BLaER1 treated with 17β-estradiol and CSF1 and Interleukin-3, amounts not matched to agents 10 nM and 100 nM (cell line): ENCODE results near the gene AQP2.
A peak's percentile ranks its signal among the peaks of the same experiment; 100 is the strongest.

ENCODE experiments used
- H3K27ac ChIP-seq, 11 experiments: shearing (Covaris generic); formaldehyde crosslinking; 2 replicates each; pipeline ENCODE4 v1.8.1; 2022
- H3K27me3 ChIP-seq, 11 experiments: shearing (Covaris generic); formaldehyde crosslinking; 2 replicates each; pipeline ENCODE4 v1.8.1; 2022
- H3K36me3 ChIP-seq, 11 experiments: shearing (Covaris generic); formaldehyde crosslinking; 2 replicates each; pipeline ENCODE4 v1.8.1; 2022
- H3K4me1 ChIP-seq, 10 experiments: shearing (Covaris generic); formaldehyde crosslinking; 2 replicates each; pipeline ENCODE4 v1.8.1; 2022
- H3K4me2 ChIP-seq, 11 experiments: shearing (Covaris generic); formaldehyde crosslinking; 2 replicates each; pipeline ENCODE4 v1.8.1; 2022
- H3K4me3 ChIP-seq, 10 experiments: shearing (Covaris generic); formaldehyde crosslinking; 2 replicates each; pipeline ENCODE4 v1.8.1; 2022
- H3K9ac ChIP-seq, 11 experiments: shearing (Covaris generic); formaldehyde crosslinking; 2 replicates each; pipeline ENCODE4 v1.8.1; 2022
- H3K9me3 ChIP-seq, 11 experiments: shearing (Covaris generic); formaldehyde crosslinking; replicated peaks in 1 of 11; 2 replicates each; pipeline ENCODE4 v1.8.1; 2022
- H4K20me1 ChIP-seq, 11 experiments: shearing (Covaris generic); formaldehyde crosslinking; 2 replicates each; pipeline ENCODE4 v1.8.1; 2022
- Cebpa-rat ChIP-seq, 11 experiments: shearing (Covaris generic); IDR thresholded peaks; 2 replicates each; pipeline ENCODE4 v1.8.1; 2022

AQP2 gene

DNA sequence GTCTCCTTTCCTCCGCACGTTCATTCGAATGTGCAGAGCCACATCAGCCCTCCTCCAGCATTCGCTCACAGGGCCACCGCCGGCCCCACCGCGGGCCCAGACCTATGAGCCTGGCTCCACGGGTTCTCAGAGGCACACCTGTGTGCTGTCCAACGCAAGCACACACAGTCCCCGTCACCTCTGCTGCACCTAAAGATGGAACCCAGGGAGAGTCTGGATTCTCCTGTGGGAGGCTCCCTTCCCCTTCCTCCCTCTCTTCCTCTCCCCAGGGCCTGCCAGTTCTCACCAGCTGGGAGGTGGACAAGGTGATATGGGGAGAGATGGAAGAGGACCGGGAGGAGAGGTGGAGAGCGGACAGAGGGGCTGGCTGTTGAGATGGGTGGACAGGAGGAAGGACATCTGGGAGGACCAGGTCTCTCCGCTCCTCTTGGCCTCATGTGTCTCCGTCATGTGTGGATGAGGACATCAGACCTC, 17.3 kb downstream of the AQP2 start:
- no peak overlapping the region for H3K27ac ChIP-seq
- peaks cover 27 to 50% (median 39%) of the 10 kb centered on the region in 10 experiments for H3K4me1 ChIP-seq
- H3K9ac ChIP-seq: 0 out of 22 replicates have a peak overlapping the region, but pooled peaks of 1 of the 11 experiments have one; percentile 9
- H3K4me3 ChIP-seq: peak overlapping the region in 5 of 10 experiments; percentile 38 to 63 (median 46); a peak in 6 of 20 replicates
- H4K20me1 ChIP-seq: peaks cover 0 to 10% (median 0%) of the 10 kb centered on the region in 11 experiments; a peak in 4 of 22 replicates
- TF ChIP-seq Cebpa-rat (IDR thresholded peaks at IDR 0.05): no peak
- H3K4me2 ChIP-seq: peak overlapping the region; percentile 80 to 99 (median 83)
- no peaks in the 10 kb centered on the region for H3K9me3 ChIP-seq
- peaks cover 27 to 53% (median 40%) of the 10 kb centered on the region in 11 experiments for H3K27me3 ChIP-seq
- H3K36me3 ChIP-seq: no peaks in the 10 kb centered on the region

DNA sequence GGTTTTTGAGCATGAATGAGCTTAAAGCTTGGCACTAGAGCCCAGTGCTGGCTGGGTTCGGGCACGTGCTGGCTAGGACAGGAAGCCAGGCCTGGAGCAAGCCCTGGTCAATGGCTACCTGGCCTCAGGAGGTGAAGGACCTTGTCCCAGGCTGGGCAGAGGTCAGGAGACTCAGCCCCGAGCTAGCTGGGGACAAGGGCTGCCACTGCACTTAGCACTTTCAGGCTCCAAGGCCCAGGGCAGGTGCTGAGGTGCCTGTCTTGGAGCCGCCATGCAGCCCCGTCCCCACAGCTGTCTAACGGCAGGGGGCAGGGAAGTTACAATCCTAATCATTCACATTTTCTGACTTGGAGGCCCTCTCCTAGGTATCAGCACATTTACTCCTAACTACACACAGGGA, 17.9 kb downstream of the AQP2 start:
- peaks cover 21 to 46% (median 33%) of the 10 kb centered on the region in 11 experiments for H3K27me3 ChIP-seq
- H3K36me3 ChIP-seq: no peaks in the 10 kb centered on the region
- no peak overlapping the region for H3K9ac ChIP-seq
- H3K4me2 ChIP-seq: peak overlapping the region in 2 of 11 experiments; percentile 66 to 69; a peak in 2 of 22 replicates
- peaks cover 0 to 7% (median 0%) of the 10 kb centered on the region in 11 experiments; a peak in 4 of 22 replicates for H4K20me1 ChIP-seq
- H3K4me3 ChIP-seq: no peak overlapping the region
- H3K9me3 ChIP-seq: no peaks in the 10 kb centered on the region
- TF ChIP-seq Cebpa-rat (IDR thresholded peaks at IDR 0.05): no peak
- no peak overlapping the region for H3K27ac ChIP-seq
- H3K4me1 ChIP-seq: peaks cover 30 to 56% (median 41%) of the 10 kb centered on the region in 10 experiments

DNA sequence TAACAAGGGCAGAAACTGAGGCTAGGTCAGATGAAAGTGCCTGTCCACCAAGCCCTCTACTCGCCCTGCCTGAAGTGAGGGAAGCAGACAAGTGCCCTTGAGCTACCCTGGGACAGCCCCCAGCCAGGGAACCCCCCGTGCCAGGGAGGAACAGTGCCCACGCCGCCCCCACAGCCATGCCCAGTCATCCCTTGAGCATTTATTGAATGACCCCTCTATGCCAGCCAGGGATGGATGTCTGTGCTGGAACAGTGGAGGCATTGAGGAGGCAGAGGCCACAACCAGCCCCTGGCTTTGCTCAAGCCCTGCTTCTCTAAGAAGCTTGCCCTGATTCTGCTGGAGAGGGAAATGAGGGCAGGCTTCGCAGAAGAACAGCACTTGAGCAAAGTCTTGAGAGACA, 18.5 kb downstream of the AQP2 start:
- peaks cover 0 to 1% (median 0%) of the 10 kb centered on the region in 11 experiments; a peak in 3 of 22 replicates for H4K20me1 ChIP-seq
- peaks cover 15 to 41% (median 28%) of the 10 kb centered on the region in 11 experiments for H3K27me3 ChIP-seq
- H3K9me3 ChIP-seq: no peaks in the 10 kb centered on the region
- no peaks in the 10 kb centered on the region for H3K36me3 ChIP-seq
- no peak overlapping the region; a peak in 1 of 22 replicates for H3K9ac ChIP-seq
- peak overlapping the region in 10 of 11 experiments; percentile 21 to 72 (median 54); a peak in 19 of 22 replicates for H3K4me2 ChIP-seq
- no peak overlapping the region for H3K27ac ChIP-seq
- no peak for TF ChIP-seq Cebpa-rat (IDR thresholded peaks at IDR 0.05)
- no peak overlapping the region for H3K4me3 ChIP-seq
- H3K4me1 ChIP-seq: peaks cover 32 to 59% (median 41%) of the 10 kb centered on the region in 10 experiments

DNA sequence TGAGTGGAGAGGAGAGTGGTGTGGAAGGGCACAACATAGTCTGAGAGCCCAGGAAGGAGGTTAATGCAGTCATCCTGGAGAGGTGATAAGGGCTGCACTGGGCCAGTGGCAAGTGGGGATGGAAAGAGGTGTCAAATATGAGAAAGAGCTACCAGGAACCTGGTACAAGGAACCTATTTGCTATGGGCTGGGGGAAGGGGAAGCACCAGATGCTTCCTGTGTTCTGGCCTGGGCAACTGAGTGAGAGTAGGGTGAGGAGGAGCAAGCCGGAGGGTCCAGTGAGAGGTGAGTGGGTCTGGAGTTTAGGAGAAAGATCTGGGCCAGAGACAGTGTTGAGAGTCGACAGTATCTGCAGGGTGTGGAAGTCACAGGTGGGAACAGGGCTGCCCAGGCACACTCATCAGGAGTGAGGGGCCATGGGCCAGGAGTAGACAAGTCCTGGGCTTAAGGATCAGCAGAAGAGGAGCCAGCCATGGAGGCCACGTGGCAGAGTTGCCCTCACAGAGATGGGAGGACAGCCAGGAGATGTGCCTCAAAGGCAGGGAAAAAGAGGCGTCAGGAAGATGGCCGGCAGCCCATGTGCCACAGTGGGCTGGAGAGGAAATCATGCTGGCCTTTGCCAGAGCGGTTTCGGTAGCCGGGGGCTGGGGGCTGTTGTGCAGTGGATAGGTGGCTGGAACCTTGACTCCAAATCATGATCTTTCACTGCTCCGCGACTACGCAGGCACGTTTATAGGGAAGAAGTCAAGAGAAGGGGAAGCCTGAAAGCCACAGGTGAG, 19.3 kb downstream of the AQP2 start:
- Histone ChIP-seq H3K9me3 (no peaks in the 10 kb centered on the region), H3K27ac (no peak overlapping the region), H3K9ac (no peak overlapping the region), H3K4me3 (no peak overlapping the region), H3K4me1 (peaks cover 24 to 62% (median 43%) of the 10 kb centered on the region in 10 experiments), H3K36me3 (no peaks in the 10 kb centered on the region), H3K27me3 (peaks cover 7 to 33% (median 20%) of the 10 kb centered on the region in 11 experiments; a peak in 21 of 22 replicates), H4K20me1 (no peaks in the 10 kb centered on the region; a peak in 2 of 22 replicates), H3K4me2 (peak overlapping the region; percentile 16 to 72 (median 52))
- TF ChIP-seq Cebpa-rat (IDR thresholded peaks at IDR 0.05): no peak

DNA sequence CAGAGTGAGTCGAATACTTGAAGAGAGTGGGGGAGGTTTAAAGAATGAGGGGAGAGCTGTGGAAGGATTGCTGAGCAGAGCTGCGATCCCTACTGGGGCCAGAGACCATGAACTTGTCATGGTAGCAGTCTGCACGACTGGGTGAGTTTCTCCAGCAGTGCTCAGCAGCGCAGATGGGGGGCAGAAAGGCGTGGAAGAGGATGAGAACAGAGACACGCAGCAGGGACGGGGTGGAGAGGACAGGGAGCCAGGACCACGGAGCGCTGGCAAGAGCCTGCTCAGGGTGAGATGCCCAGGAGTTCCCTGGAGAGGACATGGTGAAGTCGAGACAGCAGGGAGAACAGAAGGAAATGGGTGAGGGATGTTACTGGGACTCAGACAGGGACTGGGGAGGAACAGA, 20.1 kb downstream of the AQP2 start:
- H3K27me3 ChIP-seq: peaks cover 2 to 24% (median 12%) of the 10 kb centered on the region in 11 experiments; a peak in 17 of 22 replicates

DNA sequence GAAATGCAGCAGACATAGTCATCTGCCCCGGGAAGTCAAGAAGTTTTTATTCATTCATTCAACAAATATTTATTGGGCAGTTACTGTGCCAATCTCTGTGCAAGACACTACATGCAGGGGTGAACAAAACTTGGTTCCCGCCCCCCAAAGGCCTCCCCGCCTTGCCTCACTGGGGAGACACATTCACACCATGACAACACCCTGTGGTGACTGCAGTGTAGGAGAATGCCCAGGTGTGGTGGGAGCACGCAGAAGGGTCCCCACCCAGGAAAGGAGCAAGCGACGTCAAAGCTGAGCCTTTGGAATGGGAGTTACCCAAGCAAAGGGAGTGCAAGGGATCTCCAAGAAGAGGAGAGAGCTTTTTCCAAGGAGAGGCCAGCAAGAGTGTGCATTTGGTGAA, 20.6 kb downstream of the AQP2 start:
- Histone ChIP-seq H4K20me1 (no peaks in the 10 kb centered on the region; a peak in 2 of 22 replicates), H3K36me3 (no peaks in the 10 kb centered on the region), H3K4me2 (no peak overlapping the region), H3K9ac (no peak overlapping the region), H3K4me3 (no peak overlapping the region), H3K4me1 (peaks cover 24 to 73% (median 51%) of the 10 kb centered on the region in 10 experiments), H3K27me3 (peaks cover 0 to 20% (median 7%) of the 10 kb centered on the region in 11 experiments; a peak in 12 of 22 replicates), H3K27ac (no peak overlapping the region), H3K9me3 (no peaks in the 10 kb centered on the region)
- no peak for TF ChIP-seq Cebpa-rat (IDR thresholded peaks at IDR 0.05)

More for the DNA sequence above, 20.1 kb downstream of the AQP2 start:
- Histone ChIP-seq H3K27ac (no peak overlapping the region), H3K4me2 (no peak overlapping the region), H3K9me3 (no peaks in the 10 kb centered on the region), H3K36me3 (no peaks in the 10 kb centered on the region), H3K4me1 (peaks cover 24 to 69% (median 49%) of the 10 kb centered on the region in 10 experiments), H3K4me3 (no peak overlapping the region), H3K9ac (no peak overlapping the region), H4K20me1 (no peaks in the 10 kb centered on the region; a peak in 2 of 22 replicates)
- no peak for TF ChIP-seq Cebpa-rat (IDR thresholded peaks at IDR 0.05)

DNA sequence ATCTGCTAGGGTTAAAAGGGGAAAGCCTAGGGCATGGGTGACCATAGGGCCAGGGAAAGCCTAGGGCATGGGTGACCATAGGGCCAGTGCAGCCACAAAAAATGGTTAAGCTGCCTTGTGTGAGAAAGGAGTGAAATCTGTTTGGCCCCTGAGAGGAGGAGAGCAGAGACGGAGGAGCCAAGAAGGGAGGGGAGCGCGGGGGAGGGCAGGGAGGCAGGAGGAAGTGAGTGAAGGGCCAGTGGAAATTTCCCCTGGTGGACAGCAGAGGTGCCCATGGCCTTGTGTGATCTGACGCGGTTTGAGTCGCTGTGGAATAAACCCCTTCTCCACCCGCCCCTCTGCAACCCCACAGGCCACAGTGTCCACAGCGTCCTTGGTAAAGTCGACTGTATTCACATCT, 21.6 kb downstream of the AQP2 start:
- Histone ChIP-seq H3K27me3 (peaks cover 0 to 12% (median 4%) of the 10 kb centered on the region in 11 experiments; a peak in 7 of 22 replicates), H4K20me1 (no peaks in the 10 kb centered on the region; a peak in 2 of 22 replicates), H3K4me3 (no peak overlapping the region), H3K27ac (no peak overlapping the region), H3K4me1 (peaks cover 22 to 82% (median 52%) of the 10 kb centered on the region in 10 experiments), H3K4me2 (peak overlapping the region in 9 of 11 experiments; percentile 4 to 40 (median 23); a peak in 7 of 22 replicates), H3K9ac (no peak overlapping the region), H3K36me3 (no peaks in the 10 kb centered on the region), H3K9me3 (no peaks in the 10 kb centered on the region)
- no peak for TF ChIP-seq Cebpa-rat (IDR thresholded peaks at IDR 0.05)

DNA sequence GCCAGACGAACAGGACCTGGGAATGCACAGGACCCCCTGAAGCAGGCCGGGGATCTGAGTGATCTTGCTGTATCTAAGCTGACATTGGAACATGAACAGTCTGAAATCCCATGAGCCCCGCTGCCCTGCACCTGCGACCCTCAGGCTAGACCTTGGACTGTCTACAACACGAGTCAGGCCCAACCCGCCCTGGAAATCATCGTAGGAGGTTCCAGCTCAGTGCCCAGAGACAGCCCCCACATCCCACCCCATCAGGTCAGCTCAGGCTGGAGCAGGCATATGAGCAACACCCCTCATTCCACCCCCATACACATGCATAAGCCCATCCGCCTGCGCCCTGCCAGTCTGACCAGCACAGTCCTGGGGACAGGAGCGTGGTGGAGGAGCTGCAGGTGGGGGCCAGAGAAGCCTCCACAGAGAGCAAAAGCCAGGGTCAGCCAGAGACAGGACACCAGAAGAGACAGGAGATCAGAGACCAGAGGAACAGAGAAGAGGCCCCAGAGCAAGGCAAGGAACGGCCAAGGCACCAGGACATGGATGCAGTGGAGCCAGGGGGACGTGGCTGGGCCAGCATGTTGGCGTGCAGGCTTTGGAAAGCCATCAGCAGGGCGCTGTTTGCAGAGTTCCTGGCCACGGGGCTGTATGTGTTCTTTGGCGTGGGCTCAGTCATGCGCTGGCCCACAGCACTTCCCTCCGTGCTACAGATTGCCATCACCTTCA, 22.3 kb downstream of the AQP2 start, which contains the start of gene AQP6:
Gene AQP6, plus strand, starts transcription at position 307 of the 720 bp plus-strand sequence. Its CDS starts 227 bp downstream, at position 534.
- Histone ChIP-seq H3K4me1 (peaks cover 16 to 77% (median 45%) of the 10 kb centered on the region in 10 experiments), H3K27me3 (peaks cover 0 to 11% (median 3%) of the 10 kb centered on the region in 11 experiments; a peak in 5 of 22 replicates), H3K9me3 (no peaks in the 10 kb centered on the region), H4K20me1 (no peaks in the 10 kb centered on the region; a peak in 2 of 22 replicates), H3K4me3 (no peak within 1 kb of the TSS), H3K36me3 (no peaks in the 10 kb centered on the region), H3K4me2 (peak within 1 kb of the TSS in 9 of 11 experiments; percentile 4 to 86 (median 28); a peak in 11 of 22 replicates), H3K9ac (peak within 1 kb of the TSS in 1 of 11 experiments; percentile 24; a peak in 1 of 22 replicates), H3K27ac (no peak within 1 kb of the TSS)
- no peak for TF ChIP-seq Cebpa-rat (IDR thresholded peaks at IDR 0.05)
